ENCODE results near the gene SORCS3. TPM values are rescaled to one million over a fixed set of nuclear protein-coding genes. Genes with fewer than 3 reads are reported as not detected.

The SORCS3 gene
- total and polyA plus RNA-seq, 10 of the 15 experiments (the other 5 are each of a cell fraction or from before 2014, with no cell fraction given) = 0.01 to 0.04 (median 0.02) TPM; not detected in 7

GRCh38 chr10:104630731-104631130 is 10.4 kb upstream of the SORCS3 start:
- Histone ChIP-seq H3K27me3 (replicated peaks in 1 of 2; ENCODE audit: control insufficient read depth in 2 of 2, insufficient read depth in 2 of 2, low read length in 1 of 2) (no peaks in the 10 kb centered on the region; a peak in 1 of 4 replicates), H3K79me2 (ENCODE audit: control insufficient read depth, insufficient read depth, low read length) (no peaks in the 10 kb centered on the region), H3K4me1 (ENCODE audit: control insufficient read depth, insufficient read depth, low read length) (no peaks in the 10 kb centered on the region), H3K9me3 (replicated peaks; ENCODE audit: control insufficient read depth, insufficient read depth, low read length) (no peaks in the 10 kb centered on the region), H4K20me1 (ENCODE audit: control insufficient read depth, insufficient read depth) (no peaks in the 10 kb centered on the region), H2AFZ (ENCODE audit: control insufficient read depth, low read depth, low read length) (no peak overlapping the region), H3K4me3 (no peak overlapping the region), H3K4me2 (ENCODE audit: control insufficient read depth, insufficient read depth) (no peak overlapping the region), H3K27ac (ENCODE audit: control insufficient read depth, insufficient read depth) (no peak overlapping the region), H3K9ac (ENCODE audit: control insufficient read depth, insufficient read depth, low read length) (no peak overlapping the region), H3K36me3 (ENCODE audit: control insufficient read depth in 2 of 2, insufficient read depth in 2 of 2, low read length in 1 of 2) (no peaks in the 10 kb centered on the region)
- SMC1A ChIA-PET (ENCODE audit: uncharacterized antibody, unreplicated experiment) = no interaction called here
- FAIRE-seq (no peak), DNase-seq (ENCODE audit: low read depth, low spot score) (no peak), ATAC-seq (no peak)
- in situ Hi-C loops (cut with MboI) (no loop called here), intact Hi-C loops (cut with micrococcal nuclease; ENCODE audit: unreplicated experiment) (no loop called here)
- no peak for TF ChIP-seq CHD1 (IDR thresholded peaks at IDR 0.05; ENCODE audit: low read depth, low read length)
- no peak for TF ChIP-seq YBX1 (IDR thresholded peaks at IDR 0.05)
- no peak for TF ChIP-seq RFX5 (IDR thresholded peaks at IDR 0.05; ENCODE audit: low read depth, low read length)
- no peak for TF ChIP-seq TAF1 (IDR thresholded peaks at IDR 0.05; ENCODE audit: borderline replicate concordance, low read depth, low read length)
- CTCF ChIA-PET = no interaction called here
- WGBS (ENCODE audit: insufficient coverage, insufficient replicate concordance, low lambda C conversion rate, missing lambda C conversion rate) = 59% methylated on average over 26 of the region's 26 CpGs
- POLR2A ChIA-PET = no interaction called here
- RAD21 ChIA-PET (ENCODE audit: unreplicated experiment) = no interaction called here
- BruUV-seq (replicated peaks) = no TSS peak

GRCh38 chr10:104631946-104632345 is 9.1 kb upstream of the SORCS3 start:
- Histone ChIP-seq H2AFZ (ENCODE audit: control insufficient read depth, low read depth, low read length) (no peak overlapping the region), H3K79me2 (ENCODE audit: control insufficient read depth, insufficient read depth, low read length) (no peaks in the 10 kb centered on the region), H3K9me3 (replicated peaks; ENCODE audit: control insufficient read depth, insufficient read depth, low read length) (no peaks in the 10 kb centered on the region), H3K9ac (ENCODE audit: control insufficient read depth, insufficient read depth, low read length) (no peak overlapping the region), H3K4me3 (no peak overlapping the region), H3K4me2 (ENCODE audit: control insufficient read depth, insufficient read depth) (no peak overlapping the region), H3K4me1 (ENCODE audit: control insufficient read depth, insufficient read depth, low read length) (no peaks in the 10 kb centered on the region), H3K27me3 (replicated peaks in 1 of 2; ENCODE audit: control insufficient read depth in 2 of 2, insufficient read depth in 2 of 2, low read length in 1 of 2) (peaks cover 0 to 3% of the 10 kb centered on the region in 2 experiments; a peak in 1 of 4 replicates), H4K20me1 (ENCODE audit: control insufficient read depth, insufficient read depth) (no peaks in the 10 kb centered on the region), H3K27ac (ENCODE audit: control insufficient read depth, insufficient read depth) (no peak overlapping the region), H3K36me3 (ENCODE audit: control insufficient read depth in 2 of 2, insufficient read depth in 2 of 2, low read length in 1 of 2) (no peaks in the 10 kb centered on the region)
- intact Hi-C loops (cut with micrococcal nuclease; ENCODE audit: unreplicated experiment) (no loop called here), in situ Hi-C loops (cut with MboI) (no loop called here)
- FAIRE-seq = no peak
- BruUV-seq (replicated peaks) = no TSS peak
- WGBS (ENCODE audit: insufficient coverage, insufficient replicate concordance, low lambda C conversion rate, missing lambda C conversion rate) = 10% methylated on average over 3 of the region's 3 CpGs
- POLR2A ChIA-PET = interaction anchor here (0.6 kb wide), 1 partner anchor 293 kb away, joined by 4 read pairs; no protein-coding TSS in a partner anchor
- no peak for ATAC-seq
- RAD21 ChIA-PET (ENCODE audit: unreplicated experiment) = no interaction called here
- SMC1A ChIA-PET (ENCODE audit: uncharacterized antibody, unreplicated experiment) = no interaction called here
- no peak for DNase-seq (ENCODE audit: low read depth, low spot score)
- CTCF ChIA-PET = no interaction called here
- TF ChIP-seq RUNX3 (IDR thresholded peaks at IDR 0.05; ENCODE audit: low read length) (no peak), E4F1 (IDR thresholded peaks at IDR 0.05; ENCODE audit: borderline replicate concordance, partially characterized antibody) (no peak), PBX3 (IDR thresholded peaks at IDR 0.05; ENCODE audit: insufficient replicate concordance, low read depth, low read length) (no peak), USF1 (IDR thresholded peaks at IDR 0.05; ENCODE audit: borderline replicate concordance, extremely low read length, insufficient read depth, low read depth, low read length) (no peak), RAD51 (IDR thresholded peaks at IDR 0.05) (no peak), ZBTB11 (CRISPR knock-in tag; IDR thresholded peaks at IDR 0.05) (no peak)

Measured in GM12878 (cell line).